OCI-LY3 (cell line): Measurements from ENCODE around the gene CAV1.

Experiments used
- H2AFZ ChIP-seq: fragments of 200-600, 300-600 bp; shearing (Covaris generic); 2 replicates; pipeline ENCODE4 v1.6.0; 2014; ENCODE audit warnings: antibody characterized with exemption, low read depth, low read length
- H3K27ac ChIP-seq: fragments of 200-600, 300-600 bp; sonication (generic); 2 replicates; pipeline ENCODE4 v1.5.1; 2014; ENCODE audit warnings: mild to moderate bottlenecking, low read length, moderate library complexity, mixed read lengths
- H3K27me3 ChIP-seq: fragments of 200-600, 300-600 bp; sonication (generic); 2 replicates; pipeline ENCODE4 v1.6.1; 2014; ENCODE audit warnings: low read depth, low read length, mixed read lengths
- H3K36me3 ChIP-seq: fragments of 200-600, 300-600 bp; sonication (generic); replicated peaks from 2 replicates; pipeline ENCODE3; 2014; ENCODE audit warnings: low read depth, low read length, mixed read lengths
- H3K4me1 ChIP-seq: fragments of 300-600, 200-600 bp; sonication (generic); 2 replicates; pipeline ENCODE4 v1.6.1; 2014; ENCODE audit warnings: low read length, mixed read lengths
- H3K4me2 ChIP-seq: fragments of 200-600, 300-600 bp; sonication (generic); 2 replicates; pipeline ENCODE4 v1.6.1; 2014; ENCODE audit warnings: low read length, mixed read lengths
- H3K4me3 ChIP-seq: fragments of 300-600, 200-600 bp; sonication (generic); 2 replicates; pipeline ENCODE4 v1.5.1; 2014; ENCODE audit warnings: antibody characterized with exemption, mild to moderate bottlenecking, low read length, moderate library complexity
- H3K79me2 ChIP-seq: fragments of 300-600, 200-600 bp; shearing (Covaris generic); 2 replicates; pipeline ENCODE4 v1.6.1; 2014; ENCODE audit warnings: mild to moderate bottlenecking, low read length, mixed read lengths
- H3K9ac ChIP-seq: fragments of 300-600, 200-600 bp; shearing (Covaris generic); 2 replicates; pipeline ENCODE4 v1.6.0; 2014; ENCODE audit warnings: mild to moderate bottlenecking, low read length, moderate library complexity
- H3K9me3 ChIP-seq: fragments of 200-600, 300-600 bp; shearing (Covaris generic); 2 replicates; pipeline ENCODE4 v1.6.1; 2014; ENCODE audit warnings: low read length, mixed read lengths; ENCODE audit not compliant: insufficient read depth
- H4K20me1 ChIP-seq: fragments of 200-600, 300-600 bp; sonication (generic); 2 replicates; pipeline ENCODE4 v1.6.1; 2016; ENCODE audit warnings: low read length, mixed read lengths; ENCODE audit not compliant: insufficient read depth
- CTCF ChIP-seq: fragments of 200-600, 300-600 bp; sonication (generic); IDR thresholded peaks from 2 replicates; pipeline ENCODE4 v1.5.1; 2014; ENCODE audit warnings: antibody characterized with exemption, low read length, low read depth
- EZH2phosphoT487 ChIP-seq: fragments of 200-600 bp; shearing (Covaris generic); IDR thresholded peaks from 2 replicates; pipeline ENCODE4 v1.6.1; 2018; ENCODE audit warnings: antibody characterized with exemption, mixed run types, low read depth

The CAV1 gene

GRCh38 chr7:116501425-116502167 is 23.2 kb upstream of the CAV1 start:
- Histone ChIP-seq H3K4me3 (no peak overlapping the region), H4K20me1 (no peaks in the 10 kb centered on the region), H3K4me2 (no peak overlapping the region), H3K27me3 (no peaks in the 10 kb centered on the region), H2AFZ (no peak overlapping the region), H3K4me1 (no peaks in the 10 kb centered on the region), H3K9ac (no peak overlapping the region), H3K79me2 (no peaks in the 10 kb centered on the region), H3K36me3 (no peaks in the 10 kb centered on the region), H3K9me3 (no peaks in the 10 kb centered on the region), H3K27ac (no peak overlapping the region)
- TF ChIP-seq CTCF = no peak
- TF ChIP-seq EZH2phosphoT487 = no peak

- no peak overlapping the region for H3K27ac ChIP-seq
- no peak overlapping the region for H3K9ac ChIP-seq
- TF ChIP-seq CTCF (no peak), EZH2phosphoT487 (no peak)
Measured at GRCh38 chr7:116502201-116503096, 22.4 kb upstream of the CAV1 start.

GRCh38 chr7:116503835-116504234 is 21.0 kb upstream of the CAV1 start:
- Histone ChIP-seq H3K9ac (no peak overlapping the region), H3K4me3 (no peak overlapping the region), H3K27me3 (no peaks in the 10 kb centered on the region), H3K4me2 (no peak overlapping the region), H3K27ac (no peak overlapping the region), H3K79me2 (no peaks in the 10 kb centered on the region), H3K4me1 (peaks cover 12% of the 10 kb centered on the region), H3K9me3 (no peaks in the 10 kb centered on the region), H4K20me1 (no peaks in the 10 kb centered on the region), H2AFZ (no peak overlapping the region), H3K36me3 (no peaks in the 10 kb centered on the region)
- no peak for TF ChIP-seq CTCF
- TF ChIP-seq EZH2phosphoT487 = no peak

More at GRCh38 chr7:116502201-116503096, 22.4 kb upstream of the CAV1 start:
- H3K4me1 ChIP-seq = no peaks in the 10 kb centered on the region
- no peaks in the 10 kb centered on the region for H3K36me3 ChIP-seq
- no peak overlapping the region for H3K4me3 ChIP-seq
- no peaks in the 10 kb centered on the region for H3K27me3 ChIP-seq
- H3K9me3 ChIP-seq = no peaks in the 10 kb centered on the region
- no peak overlapping the region for H3K4me2 ChIP-seq
- no peaks in the 10 kb centered on the region for H4K20me1 ChIP-seq
- no peaks in the 10 kb centered on the region for H3K79me2 ChIP-seq
- H2AFZ ChIP-seq = no peak overlapping the region

- H4K20me1 ChIP-seq = no peaks in the 10 kb centered on the region
- H3K9ac ChIP-seq = no peak overlapping the region
- no peak overlapping the region for H2AFZ ChIP-seq
- H3K4me3 ChIP-seq = no peak overlapping the region
- no peak overlapping the region for H3K4me2 ChIP-seq
- H3K27ac ChIP-seq = no peak overlapping the region
- H3K79me2 ChIP-seq = no peaks in the 10 kb centered on the region
- H3K36me3 ChIP-seq = no peaks in the 10 kb centered on the region
- no peaks in the 10 kb centered on the region for H3K27me3 ChIP-seq
- TF ChIP-seq CTCF (no peak), EZH2phosphoT487 (no peak)
- peaks cover 12% of the 10 kb centered on the region for H3K4me1 ChIP-seq
- H3K9me3 ChIP-seq = no peaks in the 10 kb centered on the region
Measured at GRCh38 chr7:116505278-116505677, 19.6 kb upstream of the CAV1 start.
